Activated naive CD8-positive, alpha-beta T cell treated with anti-CD3 and anti-CD28 coated beads for 36 hours (primary cell): Measurements from ENCODE around the gene CIDEB. TPM values are rescaled to one million over a fixed set of nuclear protein-coding genes. Genes with fewer than 3 reads are reported as not detected.

Experiments used
- DNase-seq: peaks from one replicate; pipeline ENCODE4 v3.0.0; 2021
- H3K27ac Mint-ChIP-seq: one replicate; pipeline ENCODE4 v1.8.0; 2022; ENCODE audit warnings: mild to moderate bottlenecking, moderate library complexity, mixed read lengths
- H3K27me3 Mint-ChIP-seq: one replicate; pipeline ENCODE4 v1.8.0; 2022; ENCODE audit warnings: mild to moderate bottlenecking, mixed read lengths
- H3K36me3 Mint-ChIP-seq: one replicate; pipeline ENCODE4 v1.8.0; 2021; ENCODE audit warnings: mild to moderate bottlenecking, mixed read lengths
- H3K4me1 Mint-ChIP-seq: one replicate; pipeline ENCODE4 v1.8.0; 2021; ENCODE audit warnings: mixed read lengths
- H3K4me3 Mint-ChIP-seq: one replicate; pipeline ENCODE4 v1.8.0; 2022; ENCODE audit warnings: mild to moderate bottlenecking, moderate library complexity, mixed read lengths
- H3K9me3 Mint-ChIP-seq: one replicate; pipeline ENCODE4 v1.8.0; 2022; ENCODE audit warnings: mixed read lengths
- total RNA-seq, 2 experiments: library from RNA; stranded (reverse); gene quantifications; one replicate each; pipeline ENCODE4 v1.2.3, GENCODE V29; 2021

CIDEB gene
- total RNA-seq, 2 experiments from 2014 or later, result 6.0 to 6.7 TPM

DNA sequence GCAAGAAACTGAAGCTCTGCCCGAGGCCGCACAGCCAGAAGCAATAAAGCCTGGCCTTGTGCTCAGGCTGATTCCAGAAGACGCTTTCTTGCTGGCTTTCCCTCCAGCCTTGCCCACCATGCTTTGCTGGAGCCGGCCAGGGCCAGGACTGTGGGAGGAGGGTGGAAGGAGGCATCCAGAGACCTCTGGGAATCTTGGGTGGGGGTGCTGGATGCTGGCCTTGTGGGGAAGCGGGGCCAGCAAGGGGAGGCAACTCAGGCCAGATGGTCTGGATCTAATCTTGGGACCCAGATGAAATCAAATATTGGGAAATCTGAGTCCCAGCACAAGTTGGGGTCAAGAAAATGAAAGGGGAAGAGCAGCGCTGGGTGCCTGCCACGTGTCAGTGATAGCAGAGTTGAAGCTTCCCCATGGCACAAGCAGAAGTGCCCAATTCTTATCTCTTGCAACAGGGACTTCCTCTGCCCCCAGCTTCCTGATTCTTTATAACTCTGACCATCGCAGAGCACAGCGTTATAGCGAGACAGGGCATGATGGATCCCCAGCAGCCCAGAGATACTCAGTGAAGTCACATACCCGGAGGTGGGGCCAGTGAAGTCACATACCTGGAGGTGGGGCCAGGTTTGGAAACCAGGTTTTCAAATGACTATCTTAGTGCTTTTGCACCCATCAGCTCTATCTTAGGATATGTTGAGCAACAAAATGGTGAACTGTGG lies 30.0 kb downstream of the CIDEB start:
- Mint-ChIP-seq H3K4me1 (peaks cover 57% of the 10 kb centered on the region), H3K27ac (peak overlapping the region; percentile 66), H3K9me3 (peaks cover 7% of the 10 kb centered on the region), H3K27me3 (no peaks in the 10 kb centered on the region), H3K36me3 (peaks cover 15% of the 10 kb centered on the region), H3K4me3 (no peak overlapping the region)
- DNase-seq, result no peak

DNA sequence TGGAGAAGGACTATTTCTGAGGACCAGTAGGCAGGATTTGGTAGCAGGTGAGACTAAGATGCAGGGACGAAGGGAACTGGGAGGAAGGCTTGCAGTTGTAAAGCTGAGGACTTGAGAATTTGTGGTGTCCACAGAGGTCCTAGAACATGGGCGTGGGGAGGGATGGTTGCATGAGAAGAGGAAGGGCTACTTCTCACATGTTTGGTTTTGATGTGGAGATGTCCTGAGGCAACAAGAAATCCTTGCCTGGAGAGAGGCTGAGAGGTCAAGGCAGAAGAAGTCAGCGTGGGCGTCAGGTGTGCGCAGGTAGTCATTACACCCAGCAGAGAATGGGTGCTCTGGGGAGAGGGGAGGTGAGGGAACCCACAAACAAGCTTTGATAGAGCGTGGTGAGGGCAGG lies 30.7 kb downstream of the CIDEB start:
- no peak overlapping the region for H3K27ac Mint-ChIP-seq
- peaks cover 7% of the 10 kb centered on the region for H3K9me3 Mint-ChIP-seq
- no peak overlapping the region for H3K4me3 Mint-ChIP-seq
- H3K36me3 Mint-ChIP-seq, result peaks cover 20% of the 10 kb centered on the region
- no peak for DNase-seq
- no peaks in the 10 kb centered on the region for H3K27me3 Mint-ChIP-seq
- peaks cover 64% of the 10 kb centered on the region for H3K4me1 Mint-ChIP-seq

DNA sequence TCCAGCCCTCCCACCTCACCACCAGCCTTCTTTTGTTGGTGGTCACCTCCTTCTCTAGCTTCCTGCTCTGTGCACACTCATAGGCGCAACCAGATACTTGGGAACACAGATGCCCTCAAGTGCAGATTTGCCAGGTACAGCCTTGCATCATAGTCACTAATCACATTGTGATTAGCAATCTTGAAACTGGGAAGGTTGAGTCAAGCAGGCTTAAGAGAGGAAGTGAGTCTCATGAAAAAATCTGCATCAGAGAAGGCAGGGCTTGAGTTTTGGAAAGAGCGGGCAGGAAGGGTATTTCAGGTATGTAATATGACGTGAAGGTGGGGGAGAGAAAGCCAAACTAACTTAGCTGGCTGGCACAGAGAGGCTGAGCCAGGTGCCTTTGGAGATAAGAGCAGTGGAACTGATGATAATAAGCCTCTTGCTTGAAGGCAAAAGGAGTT lies 33.7 kb downstream of the CIDEB start:
- Mint-ChIP-seq H3K9me3 (peaks cover 7% of the 10 kb centered on the region), H3K27me3 (no peaks in the 10 kb centered on the region), H3K4me3 (peak overlapping the region; percentile 29), H3K36me3 (peaks cover 20% of the 10 kb centered on the region), H3K27ac (peak overlapping the region; percentile 97), H3K4me1 (peaks cover 62% of the 10 kb centered on the region)
- DNase-seq, result peak; percentile 55

DNA sequence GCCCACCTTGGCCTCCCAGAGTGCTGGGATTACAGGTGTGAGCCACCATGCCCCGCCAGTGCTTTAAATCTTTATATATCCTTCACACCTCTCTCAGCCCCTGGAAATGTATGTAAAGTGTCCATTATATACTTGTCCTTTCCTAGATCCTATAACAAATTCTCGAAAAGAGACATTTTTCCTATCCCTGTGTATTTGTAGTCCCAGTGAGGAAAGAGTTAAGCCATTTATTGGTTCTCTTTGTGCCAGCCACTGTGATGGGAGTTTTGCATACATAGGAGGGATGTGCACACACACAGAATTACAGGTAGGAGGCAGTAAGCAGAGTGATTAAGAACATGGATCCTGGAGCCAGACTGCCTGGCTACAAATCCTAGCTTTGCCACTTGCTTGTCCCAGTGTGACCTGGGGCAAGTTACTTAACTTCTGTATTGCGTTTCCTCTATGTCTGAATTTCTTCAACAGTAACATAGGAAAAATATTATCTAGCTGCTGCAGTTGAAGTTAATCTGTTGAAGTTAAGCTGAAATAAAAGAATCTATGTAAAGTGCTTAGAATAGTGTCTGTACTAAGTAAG lies 34.3 kb downstream of the CIDEB start:
- peaks cover 56% of the 10 kb centered on the region for H3K4me1 Mint-ChIP-seq
- no peak for DNase-seq
- peak overlapping the region; percentile 97 for H3K27ac Mint-ChIP-seq
- H3K4me3 Mint-ChIP-seq, result peak overlapping the region; percentile 29
- peaks cover 4% of the 10 kb centered on the region for H3K9me3 Mint-ChIP-seq
- H3K27me3 Mint-ChIP-seq, result no peaks in the 10 kb centered on the region
- H3K36me3 Mint-ChIP-seq, result peaks cover 16% of the 10 kb centered on the region

DNA sequence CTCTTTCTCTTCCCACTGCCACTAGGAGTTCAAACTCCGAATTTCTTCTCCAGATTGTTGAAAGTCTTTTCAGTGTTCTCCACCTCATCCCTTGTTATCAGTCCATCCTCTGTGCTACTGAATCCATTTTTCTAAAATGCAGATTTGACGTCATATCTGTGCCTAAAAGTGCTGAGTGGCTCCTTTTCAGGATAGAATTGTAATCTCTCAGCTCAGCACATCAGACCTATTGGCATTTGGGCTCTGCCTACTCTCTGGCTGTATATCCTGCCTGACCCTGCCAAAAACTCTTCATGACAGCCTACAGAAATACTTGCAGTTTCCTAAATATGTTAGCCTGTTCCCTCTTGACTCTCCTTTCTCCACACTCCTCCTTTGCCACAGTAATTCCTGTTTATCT lies 35.3 kb downstream of the CIDEB start:
- Mint-ChIP-seq H3K27me3 (no peaks in the 10 kb centered on the region), H3K4me1 (peaks cover 47% of the 10 kb centered on the region), H3K36me3 (peaks cover 12% of the 10 kb centered on the region), H3K9me3 (no peaks in the 10 kb centered on the region), H3K4me3 (peak overlapping the region; percentile 87), H3K27ac (peak overlapping the region; percentile 97)
- DNase-seq, result no peak

DNA sequence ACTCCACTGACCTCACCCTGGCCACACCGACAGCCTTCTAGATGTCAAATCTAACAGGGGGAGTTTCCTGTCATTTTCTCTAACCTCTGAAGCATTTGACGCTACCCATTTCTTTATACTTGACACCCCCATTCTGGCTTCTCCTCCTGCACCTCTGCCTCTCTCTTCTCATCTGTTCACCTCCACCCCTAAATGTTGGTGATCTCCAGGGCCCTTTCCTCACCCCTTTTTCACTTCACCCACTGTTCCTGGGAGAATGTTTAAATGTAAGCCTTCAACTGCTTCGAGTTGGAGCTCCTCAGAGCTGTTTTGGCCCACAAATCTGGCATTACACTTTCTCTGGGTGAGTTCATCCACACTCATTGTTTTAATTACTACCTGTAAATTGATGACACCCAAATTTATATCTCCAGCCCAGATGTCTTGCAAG lies 35.9 kb downstream of the CIDEB start:
- DNase-seq, result no peak
- Mint-ChIP-seq H3K4me3 (peak overlapping the region; percentile 87), H3K27me3 (no peaks in the 10 kb centered on the region), H3K27ac (peak overlapping the region; percentile 97), H3K4me1 (peaks cover 42% of the 10 kb centered on the region), H3K9me3 (no peaks in the 10 kb centered on the region), H3K36me3 (peaks cover 8% of the 10 kb centered on the region)

DNA sequence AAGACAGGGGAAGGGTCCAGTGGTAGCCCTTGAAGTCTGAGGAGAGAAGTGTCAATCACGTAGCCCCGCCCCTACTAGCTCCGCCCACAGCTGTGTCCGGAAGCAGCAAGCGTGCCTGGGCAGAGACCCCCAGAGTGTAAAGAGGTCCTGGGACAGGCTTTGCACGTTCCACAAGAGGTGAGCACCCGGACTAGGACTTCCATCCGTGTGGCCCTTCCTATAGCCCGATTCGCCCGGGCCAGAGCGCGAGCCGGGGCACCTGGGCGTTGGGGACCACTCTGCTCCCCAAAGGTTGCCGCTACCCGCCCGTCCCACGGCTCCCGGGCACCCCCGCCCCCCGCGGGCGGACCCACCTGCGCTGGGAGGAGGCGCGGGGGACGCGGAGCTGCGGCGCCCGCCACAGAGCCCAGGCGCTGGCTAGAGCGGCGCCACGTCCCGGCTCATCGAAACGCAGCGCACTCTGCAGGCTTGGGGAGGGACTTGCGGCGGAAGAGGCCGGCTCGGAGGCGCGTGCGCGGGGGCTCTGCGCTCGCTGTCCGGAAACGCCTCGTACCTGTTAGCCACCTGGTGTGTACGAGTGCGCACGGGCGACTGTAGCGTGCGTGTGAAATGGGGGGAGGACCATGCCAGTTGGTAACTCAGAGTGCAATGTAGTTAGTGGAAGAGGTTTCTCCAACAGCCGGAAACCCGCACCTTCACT lies 36.5 kb downstream of the CIDEB start, which contains the start of gene RABGGTA:
Gene RABGGTA (minus strand): TSS at position 464 of the 700 bp plus-strand sequence. CDS start 482 bp downstream, outside the sequence.
- H3K4me3 Mint-ChIP-seq, result peak within 1 kb of the TSS; percentile 87
- peaks cover 8% of the 10 kb centered on the region for H3K36me3 Mint-ChIP-seq
- H3K4me1 Mint-ChIP-seq, result peaks cover 40% of the 10 kb centered on the region
- H3K27me3 Mint-ChIP-seq, result no peaks in the 10 kb centered on the region
- H3K9me3 Mint-ChIP-seq, result no peaks in the 10 kb centered on the region
- peak within 1 kb of the TSS; percentile 97 for H3K27ac Mint-ChIP-seq
- DNase-seq, result peak; percentile 94

DNA sequence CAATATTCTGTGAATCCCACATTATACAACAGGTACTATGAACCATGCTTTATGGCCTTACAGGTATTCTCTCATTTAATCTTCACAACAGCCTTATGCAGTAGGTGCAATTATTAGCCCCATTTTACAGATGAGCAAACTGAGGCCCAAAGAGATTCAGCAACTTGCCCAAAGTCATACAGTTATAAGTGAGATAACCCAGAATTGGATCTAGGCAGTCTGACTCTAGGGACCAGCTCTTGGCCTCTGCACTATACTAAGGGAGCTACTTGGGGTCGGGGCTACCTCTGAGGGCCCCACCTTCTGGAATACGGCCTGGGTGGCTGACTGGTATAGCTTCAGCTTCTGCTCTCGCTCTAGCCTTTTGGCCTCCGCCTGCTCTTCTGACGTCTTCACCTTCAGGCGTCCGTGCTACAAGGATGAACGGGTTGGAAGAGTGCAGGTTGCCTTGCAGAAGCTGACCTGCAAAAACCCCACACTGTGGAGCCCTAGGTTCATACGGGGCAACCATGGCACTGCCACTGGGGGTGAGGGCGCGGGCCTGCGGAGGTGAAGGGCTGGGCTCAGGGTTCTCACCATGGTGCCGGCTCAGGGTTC lies 37.1 kb downstream of the CIDEB start:
- Mint-ChIP-seq H3K36me3 (peaks cover 8% of the 10 kb centered on the region), H3K9me3 (no peaks in the 10 kb centered on the region), H3K27ac (peak overlapping the region; percentile 97), H3K27me3 (no peaks in the 10 kb centered on the region), H3K4me1 (peaks cover 40% of the 10 kb centered on the region), H3K4me3 (peak overlapping the region; percentile 87)
- DNase-seq, result no peak

DNA sequence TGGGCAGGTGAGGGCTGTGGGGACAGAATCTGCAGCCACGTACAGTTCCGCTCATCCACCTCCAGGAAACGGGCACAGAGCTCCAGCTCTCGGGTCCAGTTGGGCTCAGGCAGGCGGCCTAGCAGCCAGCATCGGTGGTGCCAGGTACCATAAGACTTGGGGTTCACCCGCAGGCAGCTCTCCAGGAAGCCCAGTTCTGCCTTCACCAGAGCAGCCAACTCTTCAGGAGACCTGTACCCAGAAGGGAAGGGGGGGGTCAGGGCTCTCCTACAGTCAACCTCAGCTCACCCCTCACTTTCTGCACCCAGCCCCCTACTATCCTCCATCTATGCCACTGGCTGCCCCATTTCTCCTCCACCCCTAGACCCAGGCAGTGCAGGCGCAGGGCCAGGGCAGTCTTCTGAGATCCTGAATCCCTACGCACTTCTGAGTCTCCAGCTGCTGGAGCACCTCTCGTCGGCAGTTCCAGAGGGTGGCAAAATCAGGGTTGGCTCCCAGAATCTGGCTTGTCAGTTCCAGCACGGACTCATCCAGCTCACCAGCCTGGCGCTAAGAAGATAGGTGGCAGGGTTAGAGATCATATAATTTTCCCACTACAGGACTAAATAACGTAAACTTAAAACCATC lies 37.8 kb downstream of the CIDEB start:
- Mint-ChIP-seq H3K27ac (no peak overlapping the region), H3K9me3 (no peaks in the 10 kb centered on the region), H3K27me3 (no peaks in the 10 kb centered on the region), H3K4me1 (peaks cover 38% of the 10 kb centered on the region), H3K36me3 (peaks cover 8% of the 10 kb centered on the region), H3K4me3 (peak overlapping the region; percentile 87)
- DNase-seq, result no peak

DNA sequence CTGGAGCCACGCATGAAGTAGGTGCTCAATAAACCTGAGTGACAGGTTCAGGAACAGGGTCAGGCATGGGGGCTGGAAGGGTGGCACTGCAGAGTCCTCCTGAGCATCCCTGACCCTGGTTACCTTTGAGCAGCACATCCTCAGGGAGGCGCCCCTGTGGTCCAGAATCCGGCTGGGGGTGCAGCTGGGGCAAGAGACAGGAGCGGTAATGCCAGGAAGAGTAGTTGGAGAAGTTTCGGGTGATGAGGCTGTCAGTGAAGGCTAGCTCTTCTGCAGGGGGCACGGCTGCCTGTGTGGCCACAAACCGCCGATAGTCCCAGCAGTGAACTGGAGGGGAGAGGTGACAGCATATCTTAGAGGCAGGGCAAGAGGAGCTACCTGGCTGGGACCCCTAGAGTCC lies 38.4 kb downstream of the CIDEB start:
- DNase-seq, result no peak
- Mint-ChIP-seq H3K9me3 (no peaks in the 10 kb centered on the region), H3K27ac (no peak overlapping the region), H3K27me3 (no peaks in the 10 kb centered on the region), H3K4me3 (no peak overlapping the region), H3K36me3 (peaks cover 8% of the 10 kb centered on the region), H3K4me1 (peaks cover 34% of the 10 kb centered on the region)

DNA sequence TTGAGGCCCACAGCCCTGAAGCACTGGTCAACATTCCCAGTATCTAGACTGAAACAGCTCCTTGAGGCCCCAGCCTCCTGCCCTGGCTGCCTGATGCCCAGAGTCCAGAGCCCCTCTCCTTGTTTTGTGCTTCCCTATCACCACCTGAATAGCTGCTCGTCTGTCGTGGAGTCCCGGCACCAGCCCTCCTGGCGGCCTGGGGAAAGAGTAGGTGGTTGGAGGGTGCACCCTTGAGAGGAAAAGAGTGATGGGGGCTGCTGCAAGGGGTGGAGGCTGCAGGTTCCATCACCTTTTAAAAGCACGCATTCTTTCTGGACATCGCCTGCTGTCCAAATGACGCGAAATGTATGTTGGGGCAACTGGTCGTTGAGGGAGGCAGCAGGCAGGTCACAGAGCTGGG lies 39.6 kb downstream of the CIDEB start:
- H3K27ac Mint-ChIP-seq, result no peak overlapping the region
- peaks cover 23% of the 10 kb centered on the region for H3K4me1 Mint-ChIP-seq
- H3K36me3 Mint-ChIP-seq, result peaks cover 5% of the 10 kb centered on the region
- DNase-seq, result no peak
- no peaks in the 10 kb centered on the region for H3K9me3 Mint-ChIP-seq
- no peak overlapping the region for H3K4me3 Mint-ChIP-seq
- H3K27me3 Mint-ChIP-seq, result no peaks in the 10 kb centered on the region

DNA sequence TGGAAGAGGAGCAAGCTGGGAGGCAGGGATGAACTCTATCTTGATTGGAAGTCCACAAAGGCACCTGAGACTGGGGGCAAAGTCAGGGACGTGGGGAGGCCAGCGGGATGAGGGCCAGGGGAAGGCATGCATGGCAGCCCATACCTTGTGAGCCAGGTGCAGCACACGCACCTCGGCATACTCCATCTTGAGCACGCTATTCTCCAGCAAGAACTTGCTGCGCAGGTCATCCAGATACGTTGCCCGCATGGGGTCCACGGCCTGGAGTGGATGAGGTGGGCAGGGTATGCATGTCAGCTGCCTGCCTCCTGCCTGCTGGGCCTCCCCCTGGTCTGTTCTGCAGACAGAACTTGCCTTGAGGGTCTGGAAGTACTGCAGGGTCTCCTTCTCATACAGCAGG lies 40.3 kb downstream of the CIDEB start:
- Mint-ChIP-seq H3K9me3 (no peaks in the 10 kb centered on the region), H3K36me3 (peaks cover 3% of the 10 kb centered on the region), H3K4me1 (peaks cover 16% of the 10 kb centered on the region), H3K27me3 (no peaks in the 10 kb centered on the region), H3K4me3 (no peak overlapping the region), H3K27ac (no peak overlapping the region)
- no peak for DNase-seq

DNA sequence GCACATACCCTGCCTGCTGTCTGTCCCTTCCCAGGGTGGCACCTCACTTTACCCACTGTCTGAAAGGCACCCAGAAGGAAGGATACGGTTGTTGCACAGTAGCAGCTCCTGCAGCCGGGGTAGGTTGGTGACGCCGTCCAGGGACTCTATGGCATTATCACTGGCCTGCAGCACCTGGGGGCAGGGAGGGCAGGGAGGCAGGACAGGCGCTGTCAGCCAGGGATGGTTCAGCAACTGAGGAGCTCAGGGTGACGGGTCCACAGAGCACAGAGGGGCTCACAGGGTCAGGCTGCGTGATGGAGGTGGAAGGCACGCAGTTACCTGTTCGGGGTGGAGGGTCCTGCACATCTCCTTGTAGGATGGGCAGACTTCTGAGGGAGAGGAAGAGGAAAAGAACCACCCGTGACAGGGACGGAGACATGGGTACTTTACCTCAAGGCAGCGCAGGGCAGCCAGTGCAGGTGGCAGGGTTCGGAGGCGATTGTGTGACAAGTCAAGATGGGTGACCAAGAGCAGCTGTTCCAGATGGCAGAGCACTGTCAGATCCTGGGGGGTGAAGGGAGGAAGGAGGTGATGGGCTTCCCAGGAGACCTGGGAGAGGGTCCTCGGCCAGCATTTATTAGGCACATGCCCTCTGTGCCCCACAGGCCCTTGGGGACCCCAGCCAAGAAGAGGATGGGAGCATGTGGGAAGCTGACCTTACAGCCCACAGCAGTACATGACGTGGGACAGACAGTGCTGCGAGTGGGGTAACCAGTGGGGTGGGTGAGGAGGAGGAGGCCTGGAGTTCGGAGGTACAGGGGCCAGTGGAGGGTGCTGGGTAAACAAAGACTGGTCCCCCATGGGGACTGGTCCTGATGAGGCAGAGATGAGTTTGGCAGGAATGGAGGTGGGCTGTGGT lies 41.2 kb downstream of the CIDEB start:
- Mint-ChIP-seq H3K4me3 (no peak overlapping the region), H3K27ac (no peak overlapping the region), H3K4me1 (peaks cover 7% of the 10 kb centered on the region), H3K27me3 (no peaks in the 10 kb centered on the region), H3K9me3 (no peaks in the 10 kb centered on the region), H3K36me3 (no peaks in the 10 kb centered on the region)
- DNase-seq, result no peak

DNA sequence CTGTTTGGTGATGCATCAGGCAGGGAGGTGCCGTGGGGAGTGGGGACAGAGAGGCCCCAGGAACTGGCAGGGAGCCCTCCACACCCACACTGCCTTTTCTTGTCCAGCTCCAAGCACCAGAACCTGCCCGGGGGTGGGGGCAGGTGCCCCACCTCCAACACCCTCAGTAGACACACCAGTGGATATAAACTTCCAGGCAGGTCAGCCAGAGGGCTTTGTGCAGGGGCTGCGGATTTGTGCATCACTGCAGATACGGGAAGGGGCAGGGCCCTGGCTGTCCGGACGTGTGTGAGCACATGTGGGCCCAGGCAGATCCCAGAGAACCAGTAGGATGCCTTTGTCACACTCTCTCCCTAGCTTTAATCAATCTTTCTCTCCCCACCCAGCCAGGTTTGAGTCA lies 43.5 kb downstream of the CIDEB start:
- Mint-ChIP-seq H3K4me1 (no peaks in the 10 kb centered on the region), H3K9me3 (no peaks in the 10 kb centered on the region), H3K27me3 (no peaks in the 10 kb centered on the region), H3K36me3 (peaks cover 2% of the 10 kb centered on the region), H3K4me3 (no peak overlapping the region), H3K27ac (no peak overlapping the region)
- no peak for DNase-seq
